SK-N-SH (cell line): ENCODE results near the gene CRLF1. TPM values are rescaled to one million over a fixed set of nuclear protein-coding genes. Genes with fewer than 3 reads are reported as not detected.

Experiments
- CTCF ChIA-PET: fragments of 300-600, 350-600 bp; formaldehyde crosslinking; extraction: SDS; loops from one replicate; lab custom pipeline; 2021; lab: Yijun Ruan, JAX
- POLR2A ChIA-PET: fragments of 350-600 bp; sonication (Branson Sonifier 250); formaldehyde crosslinking; extraction: SDS; loops from one replicate; lab custom pipeline; 2020; ENCODE audit warnings: antibody characterized with exemption, inconsistent platforms; lab: Yijun Ruan, JAX
- DNase-seq: peaks from one replicate; pipeline ENCODE4 v3.0.0; 2012
- H2AFZ ChIP-seq: fragments of 200-600 bp; sonication (generic); 2 replicates; pipeline ENCODE4 v1.8.1; 2016; ENCODE audit warnings: antibody characterized with exemption, mild to moderate bottlenecking, low read depth
- H3F3A ChIP-seq: fragments of 200-600 bp; sonication (generic); replicated peaks from 2 replicates; pipeline ENCODE3; 2016; ENCODE audit warnings: antibody characterized with exemption, mild to moderate bottlenecking; ENCODE audit not compliant: insufficient read depth
- H3K27ac ChIP-seq, 2 experiments: fragments of 200-500 bp in 1 of 2; fragments of 200-600 bp in 1 of 2; sonication (Bioruptor generic) in 1 of 2; sonication (generic), shearing (Covaris generic) in 1 of 2; 2 replicates each; pipeline versions ENCODE4 v1.5.1 to v1.6.1; 2014 to 2016; ENCODE audit warnings: low read depth in 2 of 2, inconsistent platforms in 1 of 2, low read length in 1 of 2, mild to moderate bottlenecking in 1 of 2, mixed read lengths in 1 of 2
- H3K27me3 ChIP-seq: fragments of 200-600 bp; sonication (generic), shearing (Covaris generic); 2 replicates; pipeline ENCODE4 v1.6.1; 2016; ENCODE audit warnings: mixed run types; ENCODE audit not compliant: insufficient read depth
- H3K36me3 ChIP-seq, 2 experiments: fragments of 200-500 bp in 1 of 2; fragments of 200-600 bp in 1 of 2; sonication (Bioruptor generic) in 1 of 2; sonication (generic) in 1 of 2; replicated peaks in 1 of 2; 2 replicates each; pipeline versions ENCODE3 to v1.5.1; 2014 to 2016; ENCODE audit warnings: low read length in 1 of 2, mild to moderate bottlenecking in 1 of 2; ENCODE audit not compliant: insufficient read depth in 2 of 2, control insufficient read depth in 1 of 2
- H3K4me1 ChIP-seq, 2 experiments: fragments of 200-500 bp in 1 of 2; fragments of 200-600 bp in 1 of 2; sonication (Bioruptor generic) in 1 of 2; sonication (generic), shearing (Covaris generic) in 1 of 2; 2 replicates each; pipeline versions ENCODE4 v1.5.1 to v1.6.1; 2014 to 2016; ENCODE audit warnings: low read depth in 1 of 2, low read length in 1 of 2, mixed run types in 1 of 2; ENCODE audit not compliant: insufficient read depth in 2 of 2, control insufficient read depth in 1 of 2
- H3K4me2 ChIP-seq: fragments of 200-600 bp; sonication (generic), shearing (Covaris generic); 2 replicates; pipeline ENCODE4 v1.6.1; 2017; ENCODE audit warnings: mixed run types
- H3K4me3 ChIP-seq, 2 experiments: fragments of 200-500 bp in 1 of 2; fragments of 200-600 bp in 1 of 2; sonication (Bioruptor generic) in 1 of 2; sonication (generic), shearing (Covaris generic) in 1 of 2; 2 replicates each; pipeline versions ENCODE4 v1.5.1 to v1.8.1; 2014 to 2016; ENCODE audit warnings: low read depth in 2 of 2, inconsistent platforms in 1 of 2, low read length in 1 of 2, mild to moderate bottlenecking in 1 of 2, mixed read lengths in 1 of 2, moderate library complexity in 1 of 2
- H3K79me2 ChIP-seq: fragments of 200-600 bp; sonication (generic); 2 replicates; pipeline ENCODE4 v1.8.1; 2017; ENCODE audit warnings: mild to moderate bottlenecking; ENCODE audit not compliant: insufficient read depth
- H3K9ac ChIP-seq: fragments of 200-600 bp; sonication (generic); 2 replicates; pipeline ENCODE4 v1.6.1; 2017; ENCODE audit warnings: mixed run types
- H3K9me2 ChIP-seq: fragments of 200-600 bp; sonication (generic); 2 replicates; pipeline ENCODE4 v1.6.1; 2017; ENCODE audit warnings: mixed run types
- H3K9me3 ChIP-seq: fragments of 200-600 bp; sonication (generic); 2 replicates; pipeline ENCODE4 v1.6.1; 2017; ENCODE audit warnings: mixed run types, mild to moderate bottlenecking, moderate library complexity
- H4K20me1 ChIP-seq: fragments of 200-600 bp; sonication (generic); 2 replicates; pipeline ENCODE4 v1.6.1; 2017; ENCODE audit warnings: mild to moderate bottlenecking, mixed run types; ENCODE audit not compliant: insufficient read depth
- FOXM1 ChIP-seq: IDR thresholded peaks from 2 replicates; pipeline ENCODE4 v1.4.0; 2012; ENCODE audit warnings: low read depth, mild to moderate bottlenecking
- JUND ChIP-seq: IDR thresholded peaks from 2 replicates; pipeline ENCODE4 v1.4.0; 2012
- MXI1 ChIP-seq: IDR thresholded peaks from 2 replicates; pipeline ENCODE4 v1.6.1; 2012; ENCODE audit warnings: mild to moderate bottlenecking, low read depth, low read length, improper control_type of control experiment
- RXRA ChIP-seq: IDR thresholded peaks from 2 replicates; pipeline ENCODE4 v1.4.0; 2012; ENCODE audit warnings: low read depth, mild to moderate bottlenecking, borderline replicate concordance
- WGBS: methylation state at CpG from one replicate; pipeline ENCODE4 v1.1.6; 2017; ENCODE audit warnings: low lambda C conversion rate; 5-methylcytosine and 5-hydroxymethylcytosine counted together
- polyA plus RNA-seq, 3 experiments: library from polyadenylated mRNA; depleted of rRNA; stranded (reverse); fragments of >200 nt; gene quantifications; 2 replicates each; pipeline ENCODE4 v1.2.3, GENCODE V29; 2012
- TF ChIP-seq, protein P1 (sequence below): fragments of 150-350 bp; IDR thresholded peaks from 2 replicates; pipeline ENCODE4 v1.6.1; 2017; ENCODE audit warnings: antibody characterized with exemption, low read length, low read depth, borderline replicate concordance
- TF ChIP-seq, protein P2 (sequence below): fragments of 200-600 bp; sonication (generic); IDR thresholded peaks from 2 replicates; pipeline ENCODE4 v1.6.1; 2017; ENCODE audit warnings: antibody characterized with exemption, mild to moderate bottlenecking, moderate library complexity

CRLF1 gene
- polyA plus RNA-seq, 1 of the 3 experiments (the other 2 are of a cell fraction) = 0.71 TPM

DNA sequence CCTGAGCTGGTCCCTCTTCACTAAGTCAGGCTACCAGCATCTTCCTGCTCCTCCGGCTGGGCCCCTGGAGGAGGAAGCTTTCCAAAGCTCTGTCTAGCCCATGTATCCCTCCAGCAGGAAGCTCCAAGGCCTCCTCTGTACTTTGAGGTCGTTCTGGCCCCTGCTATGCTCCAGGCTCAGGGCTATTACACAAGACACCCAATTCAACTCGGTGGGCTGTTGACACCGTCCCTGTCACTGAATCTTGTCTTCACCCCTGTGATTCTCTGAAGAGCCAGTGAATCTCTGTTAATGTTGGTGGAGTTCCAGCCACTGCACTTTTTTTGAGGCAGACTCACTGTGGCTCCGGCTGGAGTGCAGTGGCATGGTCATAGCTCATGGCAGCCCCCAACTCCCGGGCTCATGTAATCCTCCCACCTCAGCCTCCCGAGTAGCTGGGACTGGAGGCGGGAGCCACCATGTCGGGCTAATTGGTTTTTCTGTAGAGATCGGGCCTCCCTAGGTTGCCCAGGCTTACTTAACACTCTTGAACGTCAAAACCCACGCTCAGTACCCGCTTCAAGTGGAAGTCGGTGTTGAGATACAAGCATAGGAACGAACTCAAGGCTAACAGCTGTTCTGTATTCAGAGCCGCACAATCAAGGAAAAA is 18.5 kb downstream of the CRLF1 start:
- WGBS = 62% methylated on average over 16 of the region's 16 CpGs
- no peak for DNase-seq
- H3K4me3 ChIP-seq = peak overlapping the region; percentile 83 to 89
- peak overlapping the region; percentile 79; the same call in 1 of the 2 replicates for H3K9ac ChIP-seq
- no peaks in the 10 kb centered on the region for H3K9me2 ChIP-seq
- peak overlapping the region; percentile 92 for H3K4me2 ChIP-seq
- 0 out of 2 replicates have a peak, but pooled peaks have one; percentile 11 for TF ChIP-seq MXI1
- no peak for TF ChIP-seq RXRA
- CTCF ChIA-PET = interaction anchor here (0.7 to 10.5 kb wide), 28 partner anchors 10 to 399 kb away, joined by 3 to 234 read pairs (median 6); partner anchors contain the start of genes CERS1, ELL, KXD1 and TMEM59L
- peak overlapping the region; percentile 84 for H2AFZ ChIP-seq
- no peaks in the 10 kb centered on the region for H3K27me3 ChIP-seq
- H3K27ac ChIP-seq = peak overlapping the region; percentile 69 to 94; a peak in 3 of 4 replicates
- POLR2A ChIA-PET = interaction anchor here (0.7 to 2.3 kb wide), 6 partner anchors 11 to 331 kb away, joined by 3 to 14 read pairs (median 8); partner anchors contain the start of genes COPE, DDX49 and UBA52
- H3K9me3 ChIP-seq = no peaks in the 10 kb centered on the region
- no peaks in the 10 kb centered on the region for H4K20me1 ChIP-seq
- H3K79me2 ChIP-seq = peaks cover 10% of the 10 kb centered on the region; the same call in 1 of the 2 replicates
- no peaks in the 10 kb centered on the region for H3K36me3 ChIP-seq
- H3F3A ChIP-seq = peaks cover 23% of the 10 kb centered on the region
- H3K4me1 ChIP-seq = peaks cover 6 to 22% of the 10 kb centered on the region in 2 experiments; a peak in 1 of 4 replicates

DNA sequence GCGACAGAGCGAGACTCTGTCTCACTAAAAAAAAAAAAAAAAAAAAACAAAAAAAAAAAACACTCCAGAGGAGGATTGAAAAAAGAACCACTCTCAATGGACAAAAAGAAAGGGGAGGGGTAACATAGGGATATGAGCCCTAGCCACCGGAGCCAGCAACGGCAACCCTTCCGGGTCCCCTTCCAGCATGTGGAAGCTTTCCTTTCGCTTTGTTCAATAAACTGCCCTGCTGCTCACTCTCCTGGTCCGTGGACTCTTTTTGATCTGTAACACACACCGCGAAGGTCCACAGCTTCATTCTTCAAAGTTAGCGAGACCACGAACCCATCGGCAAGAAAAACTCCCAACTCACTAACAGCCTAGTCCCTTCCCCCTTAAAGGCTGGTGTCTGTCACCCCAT is 19.0 kb downstream of the CRLF1 start:
- ChIA-PET CTCF (interaction anchor here (0.7 to 10.5 kb wide), 20 partner anchors 11 to 292 kb away, joined by 3 to 234 read pairs (median 6); partner anchors contain the start of genes ELL, KXD1 and UBA52), POLR2A (interaction anchor here (0.7 to 2.3 kb wide), 3 partner anchors 10 to 21 kb away, joined by 3 to 14 read pairs (median 6); partner anchors contain the start of gene UBA52)
- H3K27me3 ChIP-seq = no peaks in the 10 kb centered on the region
- WGBS = 99% methylated on average over 12 of the region's 12 CpGs
- peaks cover 10% of the 10 kb centered on the region; the same call in 1 of the 2 replicates for H3K79me2 ChIP-seq
- no peaks in the 10 kb centered on the region for H3K9me2 ChIP-seq
- peaks cover 6 to 22% of the 10 kb centered on the region in 2 experiments; a peak in 1 of 4 replicates for H3K4me1 ChIP-seq
- H2AFZ ChIP-seq = no peak overlapping the region
- H3F3A ChIP-seq = peaks cover 18% of the 10 kb centered on the region
- no peak overlapping the region; a peak in 1 of 4 replicates for H3K4me3 ChIP-seq
- no peaks in the 10 kb centered on the region for H4K20me1 ChIP-seq
- no peak overlapping the region for H3K9ac ChIP-seq
- TF ChIP-seq FOXM1 = no peak
- TF ChIP-seq, protein P1, sequence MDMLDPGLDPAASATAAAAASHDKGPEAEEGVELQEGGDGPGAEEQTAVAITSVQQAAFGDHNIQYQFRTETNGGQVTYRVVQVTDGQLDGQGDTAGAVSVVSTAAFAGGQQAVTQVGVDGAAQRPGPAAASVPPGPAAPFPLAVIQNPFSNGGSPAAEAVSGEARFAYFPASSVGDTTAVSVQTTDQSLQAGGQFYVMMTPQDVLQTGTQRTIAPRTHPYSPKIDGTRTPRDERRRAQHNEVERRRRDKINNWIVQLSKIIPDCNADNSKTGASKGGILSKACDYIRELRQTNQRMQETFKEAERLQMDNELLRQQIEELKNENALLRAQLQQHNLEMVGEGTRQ = no peak
- TF ChIP-seq JUND = no peak
- TF ChIP-seq, protein P2, sequence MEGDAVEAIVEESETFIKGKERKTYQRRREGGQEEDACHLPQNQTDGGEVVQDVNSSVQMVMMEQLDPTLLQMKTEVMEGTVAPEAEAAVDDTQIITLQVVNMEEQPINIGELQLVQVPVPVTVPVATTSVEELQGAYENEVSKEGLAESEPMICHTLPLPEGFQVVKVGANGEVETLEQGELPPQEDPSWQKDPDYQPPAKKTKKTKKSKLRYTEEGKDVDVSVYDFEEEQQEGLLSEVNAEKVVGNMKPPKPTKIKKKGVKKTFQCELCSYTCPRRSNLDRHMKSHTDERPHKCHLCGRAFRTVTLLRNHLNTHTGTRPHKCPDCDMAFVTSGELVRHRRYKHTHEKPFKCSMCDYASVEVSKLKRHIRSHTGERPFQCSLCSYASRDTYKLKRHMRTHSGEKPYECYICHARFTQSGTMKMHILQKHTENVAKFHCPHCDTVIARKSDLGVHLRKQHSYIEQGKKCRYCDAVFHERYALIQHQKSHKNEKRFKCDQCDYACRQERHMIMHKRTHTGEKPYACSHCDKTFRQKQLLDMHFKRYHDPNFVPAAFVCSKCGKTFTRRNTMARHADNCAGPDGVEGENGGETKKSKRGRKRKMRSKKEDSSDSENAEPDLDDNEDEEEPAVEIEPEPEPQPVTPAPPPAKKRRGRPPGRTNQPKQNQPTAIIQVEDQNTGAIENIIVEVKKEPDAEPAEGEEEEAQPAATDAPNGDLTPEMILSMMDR = no peak
- DNase-seq = no peak
- H3K36me3 ChIP-seq = no peaks in the 10 kb centered on the region
- H3K4me2 ChIP-seq = peak overlapping the region; percentile 92; the same call in 1 of the 2 replicates
- H3K27ac ChIP-seq = no peak overlapping the region
- no peaks in the 10 kb centered on the region for H3K9me3 ChIP-seq
